Inflammatory macrophage treated with lipopolysaccharide for 1 hour (primary cell): ENCODE measurements around the gene FNIP1.
"Not testable (repeated sequence)": the region's sequence is repeated elsewhere in the genome, so short reads cannot be mapped to it uniquely, and the experiment has no call there.

Source experiments
- DNase-seq, 2 donors: peaks; one replicate each; pipeline ENCODE4 v3.0.0-alpha.2; 2020 to 2022

The FNIP1 gene

DNA sequence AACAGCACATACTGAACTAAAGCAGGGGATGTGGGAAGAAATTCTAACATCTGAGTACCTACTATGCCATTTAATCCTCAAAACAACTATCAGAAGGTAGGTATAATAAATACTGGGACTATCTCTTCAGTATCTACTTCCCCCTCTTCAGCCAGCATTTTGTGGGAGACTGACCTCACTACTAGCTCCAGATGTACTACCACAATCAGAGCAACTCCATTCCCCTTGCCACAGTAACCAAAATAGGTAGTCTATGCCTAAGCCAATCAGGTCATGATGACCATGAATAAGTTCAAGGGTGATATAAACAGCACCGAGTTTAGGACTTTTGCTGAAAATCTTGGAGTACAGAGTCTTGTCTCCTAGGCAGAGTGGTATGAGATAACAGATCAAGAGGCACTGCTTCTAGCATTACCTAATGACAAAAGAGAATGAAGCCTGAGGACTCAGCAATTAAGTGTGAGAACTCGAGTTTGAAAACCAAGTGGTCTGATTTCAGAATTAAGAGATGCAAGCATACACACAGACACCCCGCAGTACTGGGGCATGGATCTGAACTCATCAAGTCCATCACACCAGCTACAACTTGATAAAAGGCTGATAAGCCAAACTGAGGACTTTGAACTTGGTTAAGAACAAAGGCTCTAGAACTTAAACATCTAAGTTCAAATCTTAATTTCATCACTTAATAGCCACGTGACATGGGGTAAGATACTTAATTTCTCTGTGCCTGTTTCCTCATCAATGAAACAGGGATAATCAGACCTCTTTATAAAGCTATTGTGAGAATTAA, 9.7 kb downstream of the FNIP1 start:
- no peak for DNase-seq

- no peak for DNase-seq
These were observed 10.8 kb downstream of the FNIP1 start for GRCh38 chr5:131786036-131786435.

DNA sequence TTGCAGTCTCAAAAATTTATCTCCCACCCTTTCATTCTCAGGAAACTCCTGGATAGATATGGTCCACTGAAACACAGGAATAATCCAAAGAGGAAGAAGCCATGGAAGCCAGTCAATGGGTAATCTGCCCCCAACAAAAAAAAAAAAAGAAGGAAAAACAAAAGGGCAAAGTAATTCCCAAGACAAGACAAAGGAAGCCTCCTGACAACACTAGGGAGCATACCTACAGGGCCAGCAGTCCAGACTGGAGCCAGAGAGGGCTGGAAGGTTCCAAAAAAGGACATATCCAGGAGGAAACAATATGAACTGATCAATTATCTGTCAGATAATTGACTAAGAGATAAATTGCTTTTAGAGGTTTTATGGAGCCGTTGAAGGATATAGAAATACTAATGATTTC, 12.9 kb downstream of the FNIP1 start:
- DNase-seq, result no peak

GRCh38 chr5:131783357-131783756, 13.5 kb downstream of the FNIP1 start:
- no peak for DNase-seq

DNA sequence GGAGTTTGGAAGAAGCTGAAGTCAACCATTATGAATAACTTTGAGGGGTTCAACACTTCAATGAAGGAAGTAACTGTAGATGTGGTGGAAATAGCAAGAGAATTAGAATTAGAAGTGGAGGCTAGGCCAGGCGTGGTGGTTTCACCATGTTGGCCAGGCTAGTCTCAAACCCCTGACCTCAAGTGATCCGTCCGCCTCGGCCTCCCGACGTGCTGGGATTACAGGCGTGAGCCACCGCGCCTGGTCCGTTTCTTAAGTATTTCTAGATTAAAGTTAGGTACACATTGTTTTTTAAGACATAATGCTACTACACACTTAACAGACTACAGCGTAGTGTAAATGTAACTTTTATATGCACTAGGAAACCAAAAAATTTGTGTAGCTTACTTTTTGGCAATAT, 14.1 kb downstream of the FNIP1 start:
- no peak for DNase-seq

DNA sequence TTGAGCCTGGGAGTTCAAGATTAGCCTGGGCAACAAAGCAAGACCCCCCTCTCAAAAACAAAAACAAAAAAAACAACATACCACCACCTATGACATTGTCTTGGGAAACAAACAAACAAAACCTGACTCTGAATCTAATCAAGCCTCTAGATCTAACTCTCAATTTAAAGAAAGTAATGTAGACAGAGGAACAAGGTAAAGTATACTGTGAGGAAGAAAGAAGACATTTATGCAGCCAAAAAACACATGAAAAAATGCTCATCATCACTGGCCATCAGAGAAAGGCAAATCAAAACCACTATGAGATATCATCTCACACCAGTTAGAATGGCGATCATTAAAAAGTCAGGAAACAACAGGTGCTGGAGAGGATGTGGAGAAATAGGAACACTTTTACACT, 18.7 kb downstream of the FNIP1 start:
- not testable (repeated sequence) for DNase-seq

DNA sequence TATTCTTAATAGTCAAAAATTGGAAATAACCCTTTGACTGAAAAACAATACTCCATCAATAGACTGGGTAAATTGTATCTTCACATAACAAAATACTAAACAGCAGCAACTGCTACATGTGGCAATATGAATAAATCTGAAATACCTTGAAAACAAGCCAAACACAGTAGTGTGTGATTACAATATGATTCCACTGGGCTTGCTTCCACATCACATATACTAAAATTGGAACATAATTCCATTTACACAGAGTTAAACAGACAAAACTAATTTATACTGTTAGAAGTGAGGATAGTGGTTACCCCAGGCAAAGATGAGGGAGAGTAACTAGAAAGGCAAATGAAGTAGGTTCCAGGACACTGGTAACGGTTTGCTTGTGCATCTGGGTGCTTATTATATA, 20.4 kb downstream of the FNIP1 start:
- DNase-seq, result no peak

DNA sequence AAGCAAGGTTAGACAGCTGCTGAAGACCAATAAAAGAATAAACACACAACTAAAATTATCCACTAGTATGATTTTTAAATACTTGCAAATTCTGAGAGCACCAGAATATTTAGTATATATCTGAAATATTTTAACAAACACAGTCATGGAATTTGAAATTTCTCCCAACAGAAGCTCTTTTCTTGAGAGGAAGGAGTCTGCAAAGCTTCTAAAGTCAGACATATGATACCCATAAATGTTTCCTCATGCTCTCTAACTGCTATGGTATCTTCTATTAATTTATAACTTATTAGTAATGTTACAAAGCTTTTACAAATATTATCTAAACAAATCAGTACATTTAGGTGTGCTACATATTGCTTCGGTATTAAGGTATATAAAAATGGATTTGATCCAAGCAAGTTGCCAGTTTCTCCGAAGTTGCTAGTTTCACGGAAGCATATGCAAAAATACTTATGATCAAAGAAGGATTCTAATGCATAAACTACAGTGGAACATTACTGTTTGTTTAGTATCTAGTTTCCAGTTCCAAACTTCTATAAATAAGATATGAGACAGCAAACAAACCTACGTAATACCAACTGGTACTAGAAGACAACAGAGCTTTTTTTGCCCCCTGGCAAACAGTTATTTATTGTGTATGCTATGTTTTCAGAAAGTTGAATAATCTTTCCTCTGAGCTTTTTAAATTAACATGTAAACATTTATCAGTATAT, 22.0 kb downstream of the FNIP1 start:
- DNase-seq, result no peak

GRCh38 chr5:131773805-131774204, 23.0 kb downstream of the FNIP1 start:
- no peak for DNase-seq

DNA sequence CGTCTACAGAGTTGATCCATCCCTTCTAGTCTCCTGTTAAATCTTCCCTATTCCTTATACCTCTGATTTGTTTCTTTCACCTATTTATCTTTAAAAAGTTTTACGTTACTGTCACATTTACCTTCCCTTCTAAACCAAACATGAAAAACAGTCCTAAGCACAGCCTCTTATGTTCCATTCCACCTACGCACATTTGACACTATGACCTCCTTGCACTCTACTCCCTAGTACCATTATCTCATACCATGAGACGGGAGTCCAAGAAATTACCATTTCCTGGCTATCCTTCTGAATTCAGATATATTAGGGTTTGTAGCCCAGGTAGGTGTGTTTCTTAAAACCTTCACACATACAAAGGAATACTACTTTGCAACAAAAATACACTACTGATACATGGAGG, 25.1 kb downstream of the FNIP1 start:
- no peak for DNase-seq

- DNase-seq, result no peak
These were observed 26.9 kb downstream of the FNIP1 start for GRCh38 chr5:131769961-131770360.

DNA sequence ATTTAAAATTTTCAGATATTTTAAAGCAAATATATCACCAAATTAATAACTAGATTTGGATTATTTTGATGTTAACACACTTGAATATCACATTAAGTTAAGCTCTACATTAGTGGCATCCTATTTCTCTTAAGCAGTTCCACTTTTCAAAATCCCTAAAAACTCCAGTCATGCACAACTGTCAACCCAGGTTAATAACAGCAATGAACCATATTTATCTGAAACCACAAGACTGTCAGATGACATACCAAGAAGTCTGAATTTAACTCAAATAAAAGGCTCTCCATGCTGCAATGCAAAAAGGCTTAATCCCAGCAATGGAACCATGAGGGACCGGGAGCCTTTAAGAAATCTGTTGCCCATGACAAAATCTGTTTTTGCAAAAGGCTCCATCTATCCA, 27.5 kb downstream of the FNIP1 start:
- peak; percentile 65 to 77 for DNase-seq

- DNase-seq, result no peak
These were observed 28.9 kb downstream of the FNIP1 start for GRCh38 chr5:131767891-131768290.

GRCh38 chr5:131766689-131767088, 30.1 kb downstream of the FNIP1 start:
- DNase-seq, result no peak

DNA sequence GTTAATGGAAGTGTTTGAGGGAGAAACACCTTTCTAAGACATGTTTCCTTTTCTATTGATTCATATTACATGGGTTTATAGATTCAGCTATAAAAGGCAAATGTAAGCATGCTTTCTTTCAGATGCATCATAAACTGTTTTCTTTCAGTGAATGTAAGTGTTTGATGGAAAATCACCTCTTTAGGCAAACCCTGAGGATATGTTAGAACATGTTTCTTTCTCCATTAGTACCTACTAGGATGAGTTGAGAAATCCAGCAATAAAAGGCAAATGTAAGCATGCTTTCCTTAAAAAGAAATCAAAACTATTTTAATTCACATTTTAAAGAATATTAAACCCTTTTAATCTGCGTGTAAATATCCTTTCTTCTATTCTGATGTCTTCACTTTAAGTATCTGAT, 31.6 kb downstream of the FNIP1 start:
- no peak for DNase-seq

DNA sequence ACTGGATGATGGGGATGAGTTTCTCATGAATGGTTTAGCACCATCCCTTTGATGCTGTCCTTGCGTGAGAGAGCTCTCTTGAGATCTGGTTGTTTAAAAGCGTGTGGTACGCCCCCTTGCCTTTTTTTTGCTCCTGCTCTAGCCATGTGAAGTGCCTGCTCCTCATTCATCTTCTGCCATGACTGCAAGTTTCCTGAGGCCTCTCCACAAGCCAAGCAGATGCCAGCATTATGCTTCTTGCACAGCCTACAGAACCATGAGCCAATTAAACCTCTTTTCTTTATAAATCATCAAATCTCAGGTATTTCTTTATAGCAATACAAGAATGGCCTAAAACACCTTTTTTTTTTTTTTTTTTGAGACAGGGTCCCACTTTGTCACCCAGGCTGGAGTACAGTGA, 32.8 kb downstream of the FNIP1 start:
- DNase-seq, result no peak

- DNase-seq, result no peak
These were observed 36.0 kb downstream of the FNIP1 start for GRCh38 chr5:131760793-131761192.

DNA sequence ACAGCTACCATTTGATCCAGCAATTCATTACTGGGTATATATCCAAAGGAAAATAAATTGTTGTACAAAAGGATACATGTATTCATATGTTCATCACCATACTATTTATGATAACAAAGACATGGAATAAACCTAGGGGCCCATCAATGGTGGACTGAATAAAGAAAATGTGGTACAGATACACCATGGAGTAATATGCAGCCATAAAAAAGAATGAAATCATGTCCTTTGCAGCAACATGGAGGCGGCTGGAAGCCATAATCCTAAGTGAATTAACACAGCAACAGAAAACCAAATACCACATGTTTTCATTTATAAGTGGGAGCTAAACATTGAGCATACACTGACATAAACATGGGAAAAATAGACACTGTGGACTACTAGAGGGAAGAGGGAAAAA, 37.1 kb downstream of the FNIP1 start:
- DNase-seq, result no peak

DNA sequence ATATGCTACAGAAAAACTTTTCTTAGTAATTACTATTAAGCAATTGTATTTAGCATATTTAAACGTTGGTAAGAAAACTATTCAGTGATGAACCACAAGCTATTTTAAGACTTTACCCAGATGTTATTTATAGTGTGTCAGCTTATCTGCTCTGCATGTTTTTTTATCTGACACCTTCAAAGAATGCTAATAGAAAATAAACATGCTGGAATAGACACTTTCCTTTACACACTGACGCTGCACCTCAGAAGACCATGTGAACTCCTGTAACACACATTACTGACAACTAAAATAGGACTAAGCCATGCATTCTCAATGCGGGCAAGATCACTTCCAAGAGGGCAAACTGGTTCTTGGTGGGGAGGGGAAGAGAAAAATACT, 38.3 kb downstream of the FNIP1 start:
- no peak for DNase-seq

DNA sequence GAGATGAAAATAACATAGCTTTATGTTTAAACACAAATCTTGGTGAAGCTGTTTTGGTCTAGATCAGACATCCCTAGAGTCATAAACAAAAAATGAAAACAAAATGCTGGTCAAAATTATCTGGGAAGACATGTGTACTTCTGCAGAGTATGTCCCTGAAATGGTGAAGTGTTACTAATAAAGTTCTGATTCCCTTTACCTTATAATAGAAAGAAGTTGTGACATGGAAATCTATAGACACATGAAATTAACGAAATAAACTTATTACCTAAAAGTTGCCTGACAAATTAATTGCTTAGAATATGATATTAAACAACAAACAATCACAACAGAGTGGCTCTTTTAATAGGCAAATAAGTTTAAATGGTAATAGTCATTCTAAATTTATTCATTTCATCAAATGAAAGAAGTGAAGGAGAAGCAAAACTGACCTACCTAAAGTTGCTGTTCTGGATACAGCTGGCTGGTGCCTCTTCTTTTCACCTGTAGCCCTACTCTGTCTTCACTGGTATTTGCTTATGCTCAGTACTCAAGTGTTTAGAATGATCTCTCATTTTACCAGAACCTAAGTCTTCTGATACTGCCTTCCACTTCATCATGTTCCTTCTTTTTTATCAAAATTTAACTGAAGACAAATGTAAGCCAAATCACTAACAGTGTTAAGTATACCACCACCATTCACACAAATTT, 38.8 kb downstream of the FNIP1 start:
- DNase-seq, result no peak

- no peak for DNase-seq
These were observed 39.9 kb downstream of the FNIP1 start for GRCh38 chr5:131756942-131757341.

- no peak for DNase-seq
These were observed 42.5 kb downstream of the FNIP1 start for GRCh38 chr5:131754363-131754762.

GRCh38 chr5:131751506-131751905, 45.3 kb downstream of the FNIP1 start:
- no peak for DNase-seq
